ENCODE results near the gene PTPRN2.

Gene PTPRN2

DNA sequence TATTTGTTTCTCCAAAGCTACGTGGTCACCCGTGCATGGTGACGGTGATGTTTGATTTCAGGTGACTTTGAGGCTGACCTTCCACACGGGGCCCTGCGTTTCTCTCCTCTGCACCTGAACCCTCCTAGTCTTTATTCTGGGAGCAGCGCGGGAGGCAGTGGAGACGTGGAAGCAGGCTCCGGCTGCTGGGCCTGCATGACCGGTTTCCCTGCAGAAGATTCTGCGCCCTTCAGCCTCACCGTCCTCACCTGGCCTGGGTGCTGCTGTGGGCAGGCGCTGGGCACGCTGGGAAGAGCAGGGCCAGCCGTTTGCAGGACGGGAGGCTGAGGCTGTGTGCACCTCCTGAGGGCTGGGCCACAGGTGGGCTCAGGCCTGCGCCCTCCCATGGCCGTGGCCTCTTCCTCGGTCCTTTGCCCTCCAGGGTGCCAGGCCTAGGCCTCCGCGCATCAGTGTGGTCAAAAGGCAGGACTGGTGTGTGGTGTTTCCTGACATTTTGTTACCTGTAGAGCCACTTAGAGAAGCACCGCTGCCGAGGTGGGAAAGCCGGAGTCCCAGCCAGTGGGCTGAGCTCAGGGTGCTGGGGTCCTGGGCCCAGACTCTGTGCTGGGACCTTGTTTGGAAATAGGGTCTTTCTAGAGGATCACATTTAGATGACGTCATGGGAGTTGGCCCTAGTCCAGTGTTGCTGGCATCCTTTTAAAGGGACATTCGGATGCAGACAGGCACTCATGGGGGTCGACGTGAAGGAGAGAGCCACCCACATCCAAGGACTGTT, 772.5 kb downstream of the PTPRN2 start:
- DNase-seq, result no peak
- in situ Hi-C loops (cut with HindIII; ENCODE audit: low pct_ligation_motif_present, low pct_unique_long_range_greater_than_20kb, low sequenced_read_pairs), result no loop called here

DNA sequence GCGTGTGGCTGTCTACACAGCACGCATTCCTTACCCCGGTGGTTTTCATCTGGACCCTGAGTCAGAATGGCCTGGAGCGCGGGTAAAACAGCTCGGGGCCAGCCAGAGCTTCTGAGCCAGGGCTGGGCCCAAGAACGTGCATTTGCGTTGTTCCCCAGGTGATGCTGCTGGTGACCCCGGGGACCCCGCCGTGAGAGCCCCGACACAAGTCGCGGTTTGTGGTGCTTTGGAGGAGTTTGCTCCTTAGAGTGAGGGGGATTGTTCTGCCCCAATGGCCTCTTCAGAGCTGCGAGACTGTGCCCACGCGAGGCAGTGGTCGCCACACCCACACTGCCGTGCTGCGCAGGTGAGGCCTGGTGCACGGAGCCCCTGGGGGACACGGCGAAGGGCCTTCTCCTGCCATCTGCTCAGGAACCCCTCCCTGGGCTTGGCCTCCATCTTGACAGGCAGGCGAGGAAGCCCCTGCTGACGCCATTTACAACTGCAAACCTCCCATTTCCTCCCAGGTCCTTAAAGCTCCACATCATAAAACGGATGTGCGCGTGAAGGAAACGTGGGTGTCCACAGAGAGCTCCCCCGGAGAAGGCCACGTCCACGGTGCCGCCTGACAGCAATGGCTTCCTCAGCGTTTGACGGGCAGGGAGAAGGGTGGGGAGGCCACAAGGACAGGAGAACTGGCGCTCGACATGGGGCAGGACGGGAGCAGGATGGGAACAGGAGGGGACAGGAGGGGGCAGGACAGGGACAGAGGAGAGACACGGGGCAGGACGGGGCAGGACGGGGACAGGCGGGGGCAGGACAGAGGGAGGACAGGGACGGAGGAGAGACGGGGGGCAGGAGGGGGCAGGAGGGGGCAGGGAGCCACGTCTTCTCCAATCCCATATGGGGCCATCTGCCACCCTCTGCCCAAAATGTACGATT, 773.6 kb downstream of the PTPRN2 start:
- in situ Hi-C loops (cut with HindIII; ENCODE audit: low pct_ligation_motif_present, low pct_unique_long_range_greater_than_20kb, low sequenced_read_pairs), result no loop called here
- DNase-seq, result no peak

DNA sequence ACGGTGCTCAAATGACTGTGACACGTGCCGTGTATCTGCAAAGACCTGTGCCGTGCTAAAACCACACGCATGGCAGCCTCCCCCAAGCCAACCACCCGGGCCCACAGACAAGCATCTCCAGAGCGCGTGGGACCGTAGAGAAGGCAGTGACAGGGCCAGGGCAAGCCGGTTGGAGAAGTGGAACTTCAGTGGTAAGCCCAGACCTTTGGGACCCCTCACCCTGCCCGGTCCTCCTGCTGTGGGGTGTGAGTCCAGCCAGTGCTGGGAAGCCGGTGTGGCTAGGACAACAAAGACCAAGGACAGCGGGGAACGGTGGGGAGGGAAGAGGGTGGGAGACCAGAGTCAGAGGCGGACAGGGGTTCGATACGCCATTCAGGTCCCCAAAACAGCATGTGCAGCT, 774.6 kb downstream of the PTPRN2 start:
- in situ Hi-C loops (cut with HindIII; ENCODE audit: low pct_ligation_motif_present, low pct_unique_long_range_greater_than_20kb, low sequenced_read_pairs), result no loop called here
- no peak for DNase-seq

DNA sequence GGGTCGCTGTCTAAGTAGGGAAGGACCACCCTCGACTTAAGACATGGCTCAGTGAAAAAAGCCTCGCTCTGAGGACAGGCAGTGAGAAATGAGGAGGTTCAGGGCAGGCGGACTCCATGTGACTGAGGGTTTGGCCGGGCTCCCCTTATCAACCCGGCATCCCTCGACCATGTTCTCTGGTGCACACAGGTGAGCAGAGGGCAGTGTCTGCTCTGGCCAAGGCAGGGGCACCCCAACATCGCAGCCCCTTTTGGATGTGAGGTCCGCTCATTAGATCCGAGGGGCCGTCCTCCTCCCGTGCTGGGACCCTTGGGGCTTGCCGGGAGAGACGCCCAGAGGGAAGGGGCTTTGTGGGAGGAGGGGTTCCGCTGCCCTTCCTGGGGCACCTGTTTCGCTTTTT, 775.7 kb downstream of the PTPRN2 start:
- in situ Hi-C loops (cut with HindIII; ENCODE audit: low pct_ligation_motif_present, low pct_unique_long_range_greater_than_20kb, low sequenced_read_pairs), result no loop called here

DNA sequence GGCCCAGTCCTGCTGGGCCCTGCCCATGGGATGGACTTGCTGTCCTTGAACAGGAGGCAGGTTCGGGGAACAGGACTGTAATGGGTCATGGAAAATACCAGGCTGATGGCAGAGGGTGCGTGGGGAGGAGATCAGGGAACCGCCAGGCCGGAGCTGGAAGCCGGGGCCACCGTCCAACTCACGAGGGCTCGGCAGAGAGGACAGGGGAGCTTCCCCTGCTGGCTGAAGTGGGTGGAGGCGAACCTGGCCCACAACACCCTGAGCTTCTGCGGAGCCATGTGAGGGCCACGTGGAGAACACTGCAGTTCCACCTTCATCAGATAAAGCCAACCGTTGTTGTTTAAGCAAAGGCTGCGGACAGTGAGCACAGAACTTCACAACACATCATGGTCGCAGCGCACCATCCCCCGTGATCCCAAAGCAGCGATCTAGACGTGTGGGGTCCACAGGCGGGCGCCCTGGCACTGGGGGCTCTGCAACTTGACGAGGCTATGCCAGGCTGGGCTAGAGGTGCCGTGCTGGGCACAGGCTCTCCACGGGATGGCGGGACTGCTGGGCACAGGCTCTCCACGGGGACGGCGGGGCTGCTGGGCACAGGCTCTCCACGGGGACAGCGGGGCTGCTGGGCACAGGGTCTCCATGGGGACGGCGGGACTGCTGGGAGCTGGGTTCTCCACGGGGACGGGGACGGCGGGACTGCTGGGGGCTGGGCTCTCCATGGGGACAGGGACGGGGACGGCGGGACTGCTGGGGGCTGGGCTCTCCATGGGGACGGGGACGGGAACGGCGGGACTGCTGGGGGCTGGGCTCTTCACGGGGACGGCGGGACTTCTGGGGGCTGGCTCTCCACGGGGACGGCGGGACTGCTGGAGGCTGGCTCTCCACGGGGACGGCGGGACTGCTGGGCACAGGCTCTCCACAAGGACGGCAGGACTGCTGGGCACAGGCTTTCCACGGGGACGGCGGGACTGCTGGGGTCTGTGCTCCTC, 777.5 kb downstream of the PTPRN2 start:
- in situ Hi-C loops (cut with HindIII; ENCODE audit: low pct_ligation_motif_present, low pct_unique_long_range_greater_than_20kb, low sequenced_read_pairs), result no loop called here

More for the DNA sequence above, 775.7 kb downstream of the PTPRN2 start:
- DNase-seq, result no peak

DNA sequence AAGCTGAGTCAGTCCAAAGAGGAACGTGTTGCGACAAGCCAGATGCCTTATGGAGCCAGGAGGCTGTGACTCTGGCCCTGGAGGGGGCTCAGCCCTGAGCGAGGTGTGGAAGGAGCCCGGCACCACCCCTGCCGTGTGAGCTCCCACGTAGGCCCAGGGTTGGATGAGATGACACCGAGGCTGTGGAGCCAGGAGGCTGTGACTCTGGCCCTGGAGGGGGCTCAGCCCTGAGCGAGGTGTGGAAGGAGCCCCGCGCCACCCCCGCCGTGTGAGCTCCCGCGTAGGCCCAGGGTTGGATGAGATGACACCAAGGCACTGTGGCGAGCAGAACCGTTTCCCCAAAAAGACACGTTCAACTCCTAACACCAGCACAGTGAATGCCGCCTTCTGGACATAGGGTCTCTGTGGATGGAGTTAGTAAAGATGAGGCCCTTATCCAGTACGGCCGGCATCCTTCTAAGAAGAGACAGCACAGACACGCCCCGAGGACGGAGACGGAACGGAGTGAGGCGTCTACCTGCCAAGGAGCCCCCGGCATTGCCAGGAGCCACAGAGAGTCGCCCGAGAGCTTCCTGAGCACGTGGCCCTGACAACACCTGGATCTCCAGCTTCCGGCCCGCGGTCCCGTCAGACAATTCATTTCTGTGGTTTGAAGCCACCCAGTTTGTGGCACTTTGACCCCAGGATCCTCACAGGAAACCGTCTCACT, 778.3 kb downstream of the PTPRN2 start:
- in situ Hi-C loops (cut with HindIII; ENCODE audit: low pct_ligation_motif_present, low pct_unique_long_range_greater_than_20kb, low sequenced_read_pairs), result no loop called here
- no peak for DNase-seq

More for the DNA sequence above, 777.5 kb downstream of the PTPRN2 start:
- no peak for DNase-seq

DNA sequence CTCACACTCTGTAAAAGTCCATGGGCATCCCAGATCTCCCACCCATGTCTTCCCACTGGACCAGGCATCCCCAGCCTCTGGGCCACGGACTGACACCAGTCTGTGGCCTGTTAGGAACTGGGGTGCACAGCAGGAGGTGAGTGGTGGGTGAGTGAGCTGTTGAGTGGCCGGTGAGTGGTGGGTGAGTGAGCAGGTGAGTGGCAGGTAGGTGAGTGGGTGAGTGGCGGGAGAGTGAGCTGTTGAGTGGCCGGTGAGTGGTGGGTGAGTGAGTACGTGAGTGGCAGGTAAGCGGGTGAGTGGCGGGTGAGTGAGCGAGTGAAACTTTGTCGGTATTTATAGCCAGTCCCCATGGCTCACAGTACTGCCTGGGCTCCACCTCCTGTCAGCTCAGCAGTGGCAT, 779.6 kb downstream of the PTPRN2 start:
- DNase-seq, result no peak
- in situ Hi-C loops (cut with HindIII; ENCODE audit: low pct_ligation_motif_present, low pct_unique_long_range_greater_than_20kb, low sequenced_read_pairs), result no loop called here

DNA sequence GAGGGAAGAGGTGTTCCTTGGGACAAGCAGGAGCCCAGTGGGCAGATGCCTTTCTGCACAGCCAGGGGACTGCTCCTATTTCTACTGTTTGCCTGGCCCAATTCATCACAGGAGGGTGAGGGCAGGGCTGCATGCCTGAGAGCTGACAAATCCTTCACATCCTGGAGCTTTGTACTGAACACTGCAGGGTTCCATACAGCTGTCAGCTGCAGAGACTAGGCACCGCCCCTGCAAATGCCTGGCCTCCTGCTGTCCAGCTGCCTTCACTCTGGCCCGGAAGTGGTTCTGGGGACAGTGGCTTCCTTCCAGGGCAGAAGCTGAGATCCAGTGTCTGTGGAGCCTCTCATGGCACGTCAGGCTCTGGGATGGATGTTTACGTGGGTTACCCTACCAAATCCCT, 780.1 kb downstream of the PTPRN2 start:
- in situ Hi-C loops (cut with HindIII; ENCODE audit: low pct_ligation_motif_present, low pct_unique_long_range_greater_than_20kb, low sequenced_read_pairs), result no loop called here
- DNase-seq, result no peak

DNA sequence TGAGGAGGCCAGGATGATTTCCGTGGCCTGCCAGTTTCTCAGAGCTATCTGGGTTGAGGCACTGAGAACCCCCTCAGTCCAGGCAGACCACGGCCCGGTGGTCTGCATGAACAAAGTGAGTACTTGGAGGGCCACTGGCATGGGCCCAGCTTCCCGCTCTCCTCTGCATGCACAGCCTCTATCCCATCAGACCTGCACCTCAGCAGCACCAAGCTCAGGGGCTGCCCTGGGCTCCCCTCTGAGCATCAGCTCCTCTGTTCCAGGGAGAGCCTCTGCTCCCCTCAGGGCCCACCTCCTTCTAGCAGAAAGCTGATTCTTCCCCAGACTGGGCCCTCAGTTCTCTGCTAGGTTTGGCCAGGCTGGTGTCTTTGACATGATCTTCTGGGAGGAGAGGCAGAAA, 780.9 kb downstream of the PTPRN2 start:
- no peak for DNase-seq
- in situ Hi-C loops (cut with HindIII; ENCODE audit: low pct_ligation_motif_present, low pct_unique_long_range_greater_than_20kb, low sequenced_read_pairs), result no loop called here

DNA sequence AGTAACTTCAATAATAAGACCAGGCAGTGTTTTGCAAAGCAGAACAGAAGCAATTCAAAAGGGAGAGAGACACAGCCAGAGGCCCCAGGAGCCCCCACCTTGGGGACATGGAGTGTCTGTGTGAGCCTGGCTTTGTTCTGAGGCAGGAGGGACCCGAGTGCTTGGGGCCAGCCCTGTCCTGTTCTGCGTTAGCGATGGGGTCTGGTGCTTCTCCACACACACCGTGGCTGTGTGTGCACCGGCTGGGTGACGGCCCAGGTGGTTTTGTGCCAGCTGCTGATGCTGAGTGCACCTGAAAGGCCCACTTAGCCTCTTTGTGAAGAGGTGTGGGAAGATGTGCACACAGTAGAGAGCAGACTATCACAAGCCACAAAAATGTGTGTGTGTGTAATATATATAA, 781.9 kb downstream of the PTPRN2 start:
- in situ Hi-C loops (cut with HindIII; ENCODE audit: low pct_ligation_motif_present, low pct_unique_long_range_greater_than_20kb, low sequenced_read_pairs), result no loop called here

DNA sequence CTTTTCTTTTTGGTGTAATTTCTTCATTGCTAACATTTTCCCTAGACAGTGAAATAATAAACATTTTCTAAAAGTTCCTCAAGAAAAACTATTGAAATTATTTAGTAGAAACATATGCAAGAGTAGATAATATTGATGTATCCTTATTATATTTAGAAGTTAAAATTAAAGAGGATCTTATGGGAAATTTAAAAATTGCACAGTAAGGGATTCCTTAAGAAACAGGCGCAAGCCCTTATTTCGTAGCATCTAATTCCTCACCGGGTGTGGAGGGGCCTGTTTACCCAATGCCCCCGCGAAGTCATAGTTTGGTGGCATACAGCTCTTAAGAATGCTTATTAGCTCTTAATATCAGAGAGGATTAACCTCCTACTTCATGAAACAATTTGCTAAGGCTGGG, 783.7 kb downstream of the PTPRN2 start:
- in situ Hi-C loops (cut with HindIII; ENCODE audit: low pct_ligation_motif_present, low pct_unique_long_range_greater_than_20kb, low sequenced_read_pairs), result no loop called here

More for the DNA sequence above, 781.9 kb downstream of the PTPRN2 start:
- DNase-seq, result no peak

DNA sequence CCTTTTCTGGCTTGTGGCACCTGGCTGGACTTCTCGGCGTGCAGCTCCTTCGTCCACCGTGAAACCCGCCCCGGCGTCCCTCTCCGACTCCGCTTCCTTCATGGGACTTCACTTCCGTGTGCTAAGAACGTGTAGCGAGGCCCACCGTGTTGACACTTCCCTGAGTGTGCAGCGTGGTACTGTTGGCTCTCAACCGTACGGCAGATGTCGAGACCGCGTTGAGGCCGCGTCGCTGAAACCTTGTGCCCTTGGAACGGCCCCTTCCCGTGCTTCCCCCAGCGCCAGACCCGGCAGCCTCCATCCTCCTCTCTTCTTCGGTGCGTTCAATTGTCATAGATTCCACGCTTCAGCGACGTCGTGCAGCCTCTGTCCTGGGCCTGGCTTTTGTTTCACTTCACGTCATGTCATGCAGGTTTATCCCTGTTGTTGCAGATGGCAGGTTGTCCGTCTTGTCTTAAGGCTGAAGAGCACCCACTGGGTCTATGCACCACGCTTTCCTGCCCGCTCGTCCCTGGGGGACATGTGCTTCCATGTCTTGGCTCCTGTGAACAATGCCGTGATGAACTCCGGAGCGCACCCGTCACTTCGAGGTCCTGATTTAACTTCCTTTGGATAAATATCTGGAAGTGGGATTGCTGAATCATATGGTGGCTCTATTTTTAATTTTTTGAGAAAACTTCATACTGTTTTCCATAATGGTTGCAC, 785.5 kb downstream of the PTPRN2 start:
- DNase-seq, result no peak
- in situ Hi-C loops (cut with HindIII; ENCODE audit: low pct_ligation_motif_present, low pct_unique_long_range_greater_than_20kb, low sequenced_read_pairs), result no loop called here

More for the DNA sequence above, 783.7 kb downstream of the PTPRN2 start:
- DNase-seq, result no peak

DNA sequence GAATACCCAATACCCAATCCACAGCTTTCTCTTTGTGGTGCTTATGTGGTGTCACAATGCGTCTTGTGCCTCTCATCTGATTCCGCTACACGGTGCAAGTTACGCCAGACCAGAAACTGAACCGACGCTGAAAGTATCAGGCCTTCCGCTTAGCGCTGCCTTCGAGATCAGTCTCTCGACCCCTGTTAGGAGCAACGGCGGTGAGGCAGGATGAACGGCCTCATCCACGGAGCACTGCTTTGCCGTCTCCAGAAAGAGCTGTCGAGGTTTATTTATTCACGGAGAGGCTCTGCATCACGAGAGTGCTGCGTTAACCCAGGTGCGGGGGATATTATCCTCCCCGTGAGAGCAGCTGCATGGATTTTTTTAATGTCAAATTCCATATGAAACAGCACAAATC, 786.5 kb downstream of the PTPRN2 start:
- DNase-seq, result no peak
- in situ Hi-C loops (cut with HindIII; ENCODE audit: low pct_ligation_motif_present, low pct_unique_long_range_greater_than_20kb, low sequenced_read_pairs), result no loop called here

DNA sequence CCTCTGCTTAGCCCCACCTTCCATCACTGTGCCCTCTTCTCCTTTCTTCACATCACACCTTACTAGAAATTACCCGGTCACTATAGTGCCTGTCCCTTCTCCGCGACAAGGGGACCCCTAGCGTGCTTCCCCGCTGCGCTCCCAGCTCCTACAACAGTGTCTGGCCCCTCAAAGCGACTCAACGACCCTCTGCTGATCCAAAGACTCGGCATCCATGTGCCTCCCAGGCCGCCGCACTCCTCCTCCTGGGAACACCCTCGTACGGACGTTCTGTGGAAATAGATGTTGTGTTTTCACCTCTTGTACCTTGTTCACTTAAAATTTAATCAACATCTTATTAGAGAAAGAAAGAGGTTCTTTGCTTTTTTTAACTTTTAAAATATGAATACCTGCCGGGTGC, 787.3 kb downstream of the PTPRN2 start:
- DNase-seq, result no peak
- in situ Hi-C loops (cut with HindIII; ENCODE audit: low pct_ligation_motif_present, low pct_unique_long_range_greater_than_20kb, low sequenced_read_pairs), result no loop called here

DNA sequence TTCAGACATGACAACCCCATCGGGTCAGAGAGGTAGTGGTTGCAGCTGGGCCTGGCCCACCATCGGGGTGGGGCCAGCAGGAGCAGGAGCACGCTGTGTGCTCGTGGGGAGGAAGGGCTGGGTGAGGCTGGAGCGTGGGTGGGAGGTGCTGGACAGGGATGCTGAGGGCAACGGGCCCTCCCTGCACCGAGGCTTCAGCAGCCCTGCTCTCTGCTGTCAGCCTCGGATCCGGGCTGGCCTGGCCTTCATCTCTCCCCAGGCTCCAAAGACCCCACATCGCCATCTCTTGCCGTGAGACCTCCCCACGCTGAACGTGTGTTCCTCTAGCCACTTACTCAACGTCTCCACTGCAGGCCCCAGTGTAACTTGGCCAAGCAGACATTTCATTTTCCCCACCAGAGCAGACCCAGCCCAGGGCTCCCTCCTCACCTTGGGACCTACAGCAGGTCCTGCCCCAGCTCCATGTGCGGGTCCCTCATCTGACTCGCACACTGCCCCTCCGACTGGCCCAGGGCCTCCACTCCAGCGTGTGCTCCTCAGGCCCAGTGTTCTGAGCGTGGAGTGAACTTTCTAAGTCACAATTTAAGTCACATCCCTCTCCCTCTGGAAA, 788.4 kb downstream of the PTPRN2 start:
- in situ Hi-C loops (cut with HindIII; ENCODE audit: low pct_ligation_motif_present, low pct_unique_long_range_greater_than_20kb, low sequenced_read_pairs), result no loop called here
- no peak for DNase-seq

DNA sequence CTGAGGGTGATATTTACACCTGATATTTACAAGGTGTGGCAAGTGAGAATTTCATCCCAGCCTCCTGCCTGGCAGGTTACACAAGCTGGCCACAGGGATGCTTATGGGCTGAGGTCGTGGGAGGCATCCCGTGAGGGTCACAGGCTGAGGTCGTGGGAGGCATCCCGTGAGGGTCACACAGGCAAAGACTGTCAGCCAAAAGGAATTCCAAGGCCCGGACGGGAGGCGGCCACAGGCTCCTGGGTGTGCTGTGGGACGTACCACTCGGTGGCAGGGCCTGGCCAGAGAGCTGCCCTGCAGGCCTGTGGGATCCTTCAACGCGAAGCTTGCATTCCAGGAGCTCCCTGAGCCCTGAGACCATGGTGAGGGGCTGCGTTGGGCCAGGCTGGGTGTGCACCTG, 790.3 kb downstream of the PTPRN2 start:
- no peak for DNase-seq
- in situ Hi-C loops (cut with HindIII; ENCODE audit: low pct_ligation_motif_present, low pct_unique_long_range_greater_than_20kb, low sequenced_read_pairs), result no loop called here

DNA sequence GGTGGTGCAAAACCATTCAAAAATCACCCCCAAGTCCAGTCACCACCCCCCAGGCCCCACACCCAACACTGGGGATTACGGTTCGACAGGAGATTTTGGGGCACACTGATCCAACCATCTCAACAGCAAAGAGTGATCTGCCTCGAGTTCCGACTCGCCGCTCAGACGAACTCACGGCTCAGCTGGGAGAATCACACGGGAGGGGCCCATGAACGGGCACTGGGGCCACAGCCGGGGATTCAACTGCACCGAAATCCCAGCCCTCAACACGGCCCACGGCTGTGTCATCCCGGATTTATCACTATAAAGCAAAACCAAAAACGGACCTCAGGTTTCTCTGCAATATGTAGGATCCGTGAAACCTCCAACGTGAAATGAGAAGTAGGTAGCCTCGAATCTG, 790.8 kb downstream of the PTPRN2 start:
- in situ Hi-C loops (cut with HindIII; ENCODE audit: low pct_ligation_motif_present, low pct_unique_long_range_greater_than_20kb, low sequenced_read_pairs), result no loop called here
- no peak for DNase-seq

Data from ACHN (cell line).